Measurements from ENCODE around the gene PTPRD.

Gene PTPRD

DNA sequence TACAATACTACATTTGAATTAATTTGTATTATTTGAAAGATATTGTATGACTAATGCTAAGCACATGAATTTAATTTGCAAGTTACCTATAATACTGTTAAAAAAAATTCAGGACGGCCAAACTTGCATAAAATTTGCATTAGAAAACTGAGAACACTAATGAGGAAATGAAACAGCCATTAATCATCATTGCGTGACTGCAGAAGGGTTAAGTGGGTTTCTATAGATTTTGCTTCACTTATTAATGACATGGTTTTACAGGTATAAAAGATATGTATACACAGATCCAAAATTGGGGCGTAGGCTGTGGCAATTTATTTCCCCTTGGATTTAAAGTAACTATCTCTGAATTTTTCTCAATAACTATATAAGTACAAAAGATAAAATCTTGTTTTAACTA is 882.6 kb downstream of the PTPRD start:
- DNase-seq: no peak

DNA sequence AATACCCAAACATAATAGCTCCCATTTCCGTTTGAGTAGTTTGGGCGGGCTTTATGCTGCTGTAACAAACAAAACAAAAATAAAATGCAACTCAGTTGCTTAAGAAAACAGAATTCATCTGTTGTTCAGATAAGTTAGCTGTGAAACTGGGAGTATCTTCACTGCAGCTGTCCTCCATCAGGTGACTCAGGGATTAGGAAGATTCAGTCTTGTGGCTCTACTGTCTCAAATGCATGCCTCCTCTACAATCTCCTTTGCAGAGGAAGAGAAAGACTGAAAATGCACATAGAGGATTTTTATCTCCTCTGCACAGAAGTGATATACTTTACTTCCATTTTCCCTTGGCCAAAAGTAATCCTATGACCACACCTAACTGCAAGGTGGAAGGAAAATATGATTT is 883.7 kb downstream of the PTPRD start:
- no peak for DNase-seq

DNA sequence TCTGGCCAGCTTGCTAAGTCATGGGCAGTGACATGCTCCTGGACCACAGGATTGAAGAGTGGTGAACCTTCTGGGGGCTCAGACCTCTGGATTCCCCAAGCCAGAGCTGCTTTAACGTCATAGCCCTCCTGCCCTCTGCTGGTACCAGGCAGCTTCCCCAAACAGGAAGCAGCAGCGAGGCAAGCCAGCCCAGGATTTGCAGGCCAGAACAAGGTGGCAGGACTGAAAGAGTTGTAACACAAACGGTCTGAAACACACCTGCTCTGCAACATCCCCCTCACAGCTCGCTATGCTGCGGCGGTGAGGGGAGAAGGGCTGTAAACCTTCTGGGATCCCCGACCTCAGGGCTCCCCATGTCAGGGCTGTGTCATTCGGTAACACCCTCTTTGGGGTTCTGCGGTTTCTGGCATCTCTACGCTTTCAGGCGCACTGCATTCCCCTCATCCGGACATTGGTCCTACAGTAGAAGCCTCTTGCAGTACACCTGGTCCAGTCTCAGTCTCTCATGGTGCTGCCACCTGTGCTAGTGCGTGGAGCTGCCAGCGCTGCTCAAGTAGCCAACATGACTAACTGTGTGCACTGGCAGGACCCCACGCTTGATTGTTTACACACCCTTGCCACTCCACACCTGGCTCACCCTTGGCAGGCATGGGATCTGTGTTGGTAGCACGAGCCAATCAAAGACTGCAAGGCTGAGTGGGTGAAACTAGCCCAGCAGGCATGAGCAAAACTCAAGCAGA is 893.3 kb downstream of the PTPRD start:
- no peak for DNase-seq

DNA sequence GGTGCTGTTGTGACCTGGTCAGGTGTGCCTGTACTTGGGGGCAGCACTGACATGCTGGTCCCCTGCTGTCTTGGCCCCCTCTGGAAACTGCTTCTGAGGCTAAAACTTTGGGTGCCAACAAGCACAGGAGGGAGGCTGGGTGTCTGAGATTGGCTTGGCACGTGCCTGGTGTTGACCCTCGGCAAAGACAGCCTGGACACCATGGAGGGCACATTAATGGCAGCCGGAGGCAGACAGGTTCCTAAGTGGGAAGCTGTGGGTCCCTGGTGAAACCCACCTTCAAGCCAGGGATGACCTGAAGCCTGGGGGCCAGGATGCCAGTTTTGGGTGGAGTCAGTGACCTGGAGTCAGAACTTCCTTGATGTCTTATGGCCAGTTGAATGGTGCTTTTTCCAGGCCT is 894.1 kb downstream of the PTPRD start:
- DNase-seq: no peak

DNA sequence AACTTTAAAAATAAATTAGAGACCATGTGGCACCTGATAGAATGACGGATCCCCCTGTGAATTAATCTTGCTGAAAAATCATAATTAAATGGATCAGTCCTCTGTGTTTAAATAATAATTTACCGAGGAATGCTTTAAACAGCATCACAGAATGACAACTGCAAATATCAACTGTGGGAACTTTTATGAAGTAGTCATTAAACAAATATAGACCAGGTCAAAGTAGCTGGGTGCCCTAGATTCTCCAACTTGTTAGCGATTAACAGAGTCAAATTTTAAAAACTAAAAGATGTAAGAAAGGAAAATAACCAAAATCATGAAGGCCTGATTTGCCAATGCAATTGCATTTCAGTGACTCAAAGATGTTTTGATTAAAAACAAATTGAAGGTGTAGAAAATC is 933.4 kb downstream of the PTPRD start:
- DNase-seq: no peak

DNA sequence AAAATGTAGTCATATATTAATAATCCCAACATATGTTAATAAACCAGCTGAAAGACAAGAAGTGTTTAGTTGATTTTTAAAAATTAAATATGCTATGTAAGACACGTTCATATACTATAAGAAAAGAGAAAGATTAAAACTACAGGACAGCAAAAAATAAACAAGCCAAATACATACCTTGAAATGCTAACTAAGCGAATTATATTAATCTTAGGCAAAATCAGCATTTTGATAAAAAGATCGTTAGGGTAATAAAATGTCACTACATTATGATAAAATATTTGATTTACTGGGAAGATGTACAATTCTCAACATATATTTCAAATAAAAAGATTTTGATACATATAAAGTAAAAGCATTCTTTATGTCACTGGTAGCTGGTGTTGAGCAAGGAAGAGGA is 938.3 kb downstream of the PTPRD start:
- DNase-seq: no peak

DNA sequence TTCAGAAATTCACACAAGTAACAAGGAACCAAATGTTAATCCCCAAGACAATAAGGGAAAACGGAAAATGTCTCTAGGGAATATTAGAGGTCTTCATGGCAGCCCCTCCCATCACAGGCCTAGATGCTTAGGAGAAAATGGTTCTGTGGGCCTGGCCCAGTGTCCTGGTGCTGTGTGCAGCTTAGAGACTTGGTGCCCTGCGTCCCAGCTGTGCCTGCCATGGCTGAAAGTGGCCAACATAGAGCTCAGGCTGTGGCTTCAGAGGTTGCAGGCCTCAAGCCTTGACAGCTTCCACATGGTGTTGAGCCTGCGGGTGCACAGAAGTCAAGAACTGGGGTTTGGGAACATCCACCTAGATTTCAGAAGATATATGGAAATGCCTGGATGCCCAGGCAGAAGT is 942.3 kb downstream of the PTPRD start:
- DNase-seq: no peak

DNA sequence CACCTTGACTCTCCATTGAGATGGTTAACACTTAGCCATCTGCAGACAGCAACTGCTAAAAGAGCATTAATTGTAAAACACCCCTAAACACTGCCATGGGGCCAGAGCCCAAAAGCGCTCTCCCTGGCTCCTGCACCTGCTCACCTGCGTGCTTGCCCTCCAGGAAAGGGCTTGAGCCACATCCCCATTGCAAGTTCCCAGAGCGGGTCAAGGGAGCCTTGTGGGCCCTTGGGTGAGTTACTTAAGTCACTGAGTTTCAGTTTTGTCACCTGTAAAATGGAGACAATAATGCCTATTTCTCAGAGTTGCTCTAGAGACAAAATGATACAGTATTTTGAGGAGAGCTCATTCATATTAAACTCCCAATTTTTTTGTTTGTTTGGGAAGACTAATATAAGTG is 967.8 kb downstream of the PTPRD start:
- no peak for DNase-seq

DNA sequence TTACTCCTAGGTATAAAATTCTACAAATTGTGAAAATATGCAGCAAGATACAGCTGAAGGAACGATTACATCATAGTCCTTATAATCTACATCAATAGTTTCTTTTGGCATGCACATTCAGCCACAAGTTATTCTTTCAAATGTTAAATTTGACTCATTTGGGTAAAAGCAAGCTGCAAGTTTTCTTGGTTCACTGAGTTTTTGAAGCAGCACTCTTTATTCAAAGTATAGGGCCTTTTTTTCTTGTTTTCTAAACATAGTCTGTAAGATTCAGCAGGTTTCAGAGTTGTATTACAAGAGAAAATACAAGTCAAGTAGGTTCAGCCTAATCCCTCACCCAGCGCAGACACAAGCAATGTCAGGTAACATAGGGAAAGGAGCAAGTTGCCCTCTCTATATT is 981.5 kb downstream of the PTPRD start:
- no peak for DNase-seq

DNA sequence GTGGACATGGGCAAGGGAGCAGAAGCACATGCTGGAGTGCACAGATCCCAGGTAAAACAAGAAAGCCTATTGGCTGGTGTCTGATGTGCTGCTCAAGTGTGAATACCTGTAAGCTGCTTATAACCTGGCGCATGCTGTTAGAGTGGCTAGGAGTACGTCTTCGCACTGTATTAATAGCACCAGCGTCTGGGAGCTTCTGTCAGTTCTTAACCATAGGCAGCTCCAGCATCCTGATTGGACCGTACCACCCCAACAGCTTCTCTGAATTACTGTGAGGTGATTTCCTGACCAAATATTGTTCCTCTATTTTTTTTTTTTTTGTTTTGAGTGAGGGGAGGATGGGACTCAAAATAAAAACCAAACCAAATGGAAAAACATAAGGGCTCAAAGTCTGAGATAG is 987.6 kb downstream of the PTPRD start:
- no peak for DNase-seq

DNA sequence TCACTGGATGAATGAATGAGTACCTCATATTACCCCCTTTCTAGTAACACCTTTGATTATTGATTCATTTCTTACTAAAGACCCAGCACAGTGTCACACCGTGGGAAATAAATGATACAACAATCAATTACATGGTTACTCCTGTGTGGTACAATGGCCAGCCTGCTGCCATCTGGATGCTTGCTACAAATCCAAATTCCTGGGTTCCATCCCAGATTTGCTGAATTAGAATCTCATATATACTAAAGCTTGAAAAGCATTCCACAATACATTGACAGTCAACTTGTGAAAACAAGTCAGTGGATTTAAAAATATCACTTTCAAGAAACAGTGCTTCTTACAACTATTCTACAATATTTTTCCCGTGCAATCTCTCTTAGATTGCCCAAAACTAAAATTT is 989.3 kb downstream of the PTPRD start:
- no peak for DNase-seq

DNA sequence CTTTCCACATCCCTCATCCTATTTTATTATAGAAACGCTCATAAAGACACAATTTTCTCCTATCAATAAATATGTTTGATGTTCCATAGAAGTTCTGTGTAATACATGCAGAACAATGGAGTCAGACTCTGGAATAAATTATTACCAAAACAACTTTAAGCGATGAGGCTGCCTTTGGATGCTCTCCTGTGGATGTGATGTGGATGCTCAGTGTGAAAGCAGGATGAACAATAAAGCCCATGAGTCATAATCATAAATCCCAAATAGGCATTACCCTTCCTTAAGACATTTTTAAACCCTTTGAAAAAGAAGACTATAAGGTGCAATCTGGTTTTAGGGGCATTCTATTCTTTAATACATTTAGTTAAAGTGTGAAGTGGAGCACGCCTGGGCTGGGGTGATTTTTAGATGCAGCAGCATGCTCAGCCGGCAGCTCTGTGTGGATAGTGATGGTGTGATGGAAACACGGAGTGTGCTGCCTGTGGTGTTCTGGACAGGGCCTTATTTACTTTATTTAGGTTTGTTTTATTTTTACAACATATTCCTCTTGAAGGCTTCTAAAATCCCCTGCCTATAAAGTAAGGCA is 991.4 kb downstream of the PTPRD start:
- DNase-seq: no peak

DNA sequence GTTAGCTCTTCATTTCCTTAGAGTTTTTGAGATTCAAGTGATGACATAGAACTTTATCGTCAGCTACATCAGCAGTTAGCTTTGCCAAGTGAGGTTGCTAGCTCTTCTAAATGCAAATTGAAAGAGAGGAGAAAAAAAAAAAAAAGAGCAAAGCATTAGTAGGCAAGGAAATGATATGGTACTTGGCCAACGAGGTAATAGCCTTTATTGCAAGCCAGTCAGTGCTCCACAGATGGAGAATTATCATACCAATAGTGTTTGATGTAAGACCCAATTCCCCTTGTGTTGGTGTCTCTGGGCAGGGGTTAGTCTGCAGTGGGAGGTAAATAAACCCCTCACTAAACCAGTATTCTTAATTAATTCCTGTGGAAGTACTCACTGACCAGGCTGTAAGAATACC is 992.1 kb downstream of the PTPRD start:
- DNase-seq: no peak

DNA sequence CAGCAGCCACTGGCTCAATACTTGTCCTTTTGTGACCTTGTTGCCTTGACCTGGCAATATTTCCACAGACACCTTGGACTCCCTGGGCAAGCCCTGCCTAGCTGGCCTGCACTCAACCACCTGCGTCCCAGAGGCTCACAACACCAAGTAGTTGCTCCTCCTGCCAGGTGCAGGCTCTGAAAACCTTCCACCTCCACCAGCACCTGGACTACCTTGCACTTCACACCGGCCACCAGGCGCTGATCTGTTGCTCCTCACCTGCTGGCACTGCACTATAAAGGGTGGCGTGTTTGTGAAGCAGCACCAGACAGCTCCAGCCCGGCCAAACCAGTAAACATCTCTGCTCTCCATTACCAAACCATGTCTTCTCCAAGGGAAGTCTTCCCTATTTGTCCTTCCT is 997.7 kb downstream of the PTPRD start:
- no peak for DNase-seq

DNA sequence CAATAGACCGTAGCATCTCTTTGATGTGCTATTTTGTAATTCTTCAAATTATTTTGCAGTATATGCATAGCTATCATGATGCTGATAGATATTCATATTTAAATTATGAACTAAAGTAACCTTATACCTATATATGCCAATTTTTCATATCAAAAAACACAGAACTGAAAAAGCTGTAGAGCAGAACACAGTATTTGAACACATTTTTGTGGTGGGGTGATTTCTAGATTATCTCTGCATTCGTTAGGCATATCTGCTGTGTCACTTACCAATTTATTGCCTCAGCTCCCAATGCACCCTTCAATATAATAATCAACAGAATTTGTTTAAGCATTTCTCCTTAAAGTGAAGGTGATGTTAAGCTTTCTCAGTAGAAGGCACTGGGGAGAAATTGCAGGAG is 998.2 kb downstream of the PTPRD start:
- DNase-seq: no peak

DNA sequence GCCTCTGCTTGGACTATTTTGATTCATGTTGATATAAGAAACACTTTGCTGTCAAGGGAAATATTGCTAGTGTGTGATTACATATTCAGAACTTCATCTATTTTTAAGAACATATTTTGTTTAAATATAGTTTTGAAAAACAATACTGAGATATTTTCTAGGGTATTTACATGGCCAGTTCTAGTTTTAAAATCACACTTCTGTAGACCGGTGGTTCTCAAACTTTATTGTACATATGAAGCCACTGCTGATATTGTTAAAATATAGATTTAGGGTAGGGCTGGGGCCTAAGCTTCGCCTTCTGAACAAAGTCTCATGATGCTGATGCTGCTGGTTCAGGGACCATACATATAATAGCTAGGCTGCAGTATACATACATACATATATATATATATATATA is 1000.0 kb downstream of the PTPRD start:
- DNase-seq: no peak

DNA sequence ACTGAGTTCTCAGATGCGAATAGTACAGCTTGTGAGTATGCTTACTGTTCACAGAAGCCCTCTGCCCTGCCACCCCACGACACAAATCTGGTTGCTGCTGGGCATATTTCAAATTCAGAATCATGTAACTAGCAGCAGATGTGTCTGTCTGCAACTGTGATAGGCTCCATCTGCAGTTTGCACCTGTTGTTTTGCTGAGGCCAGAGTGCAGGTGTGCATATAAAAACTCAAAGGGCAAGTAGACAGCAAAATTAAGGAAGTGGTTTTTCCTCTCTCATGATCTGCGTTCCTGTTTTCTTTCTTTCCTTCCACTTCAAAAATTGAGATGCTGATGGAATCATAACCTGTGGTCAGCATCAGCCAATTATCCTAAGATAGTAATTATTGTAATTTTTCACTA is 1000.5 kb downstream of the PTPRD start:
- DNase-seq: no peak

DNA sequence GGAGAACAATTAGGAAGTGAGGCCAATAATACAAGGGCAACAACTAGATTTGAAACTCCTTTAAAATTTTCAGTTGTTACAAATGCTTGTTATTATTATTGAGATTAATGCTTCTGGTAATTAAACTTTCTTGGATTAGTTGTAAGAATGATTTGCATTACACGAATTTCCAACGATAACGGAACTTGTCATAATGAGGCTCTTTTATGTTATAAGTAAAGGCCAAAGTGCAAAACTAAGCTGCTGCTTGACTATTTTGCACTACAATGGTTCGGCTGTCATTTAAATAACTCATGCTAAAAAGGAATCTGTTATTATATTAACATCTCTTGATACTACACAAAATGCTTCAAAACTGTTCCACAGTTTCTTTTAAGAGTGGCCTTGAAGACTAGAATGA is 1007.1 kb downstream of the PTPRD start:
- no peak for DNase-seq

DNA sequence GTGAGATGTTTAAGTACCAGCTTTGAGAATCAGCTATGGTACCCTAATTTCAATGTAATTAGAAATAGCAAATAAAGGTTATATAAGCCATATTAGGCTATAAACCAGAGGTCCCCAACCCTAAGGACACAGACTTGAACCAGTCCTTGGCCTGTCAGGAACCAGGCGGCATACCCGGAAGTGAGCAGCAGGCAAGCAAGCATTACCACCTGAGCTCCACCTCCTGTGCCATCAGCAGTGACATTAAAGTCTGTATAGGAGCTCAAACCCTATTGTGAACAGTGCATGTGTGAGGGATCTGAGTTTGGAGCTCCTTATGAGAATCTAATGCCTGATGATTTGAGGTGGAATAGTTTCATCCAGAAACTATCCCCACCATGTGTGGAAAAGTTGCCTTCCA is 1009.5 kb downstream of the PTPRD start:
- DNase-seq: no peak

DNA sequence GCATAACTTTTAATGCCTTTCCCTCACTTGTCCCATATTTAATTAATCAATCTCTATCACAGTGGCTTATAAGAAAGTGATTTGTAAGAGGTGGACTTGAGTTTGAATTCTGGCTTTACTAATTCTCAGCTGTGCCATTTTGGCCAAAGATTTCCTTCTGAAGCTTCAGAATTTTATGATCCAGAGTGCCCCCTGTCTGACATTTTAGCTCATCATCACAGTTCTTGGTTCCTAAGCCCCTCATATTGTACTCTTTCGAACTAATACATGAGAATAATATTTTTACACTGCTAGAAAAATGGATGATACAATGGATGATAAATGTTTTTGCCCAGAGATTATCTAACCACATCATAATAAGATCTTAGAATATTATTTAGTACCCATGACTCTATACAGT is 1014.1 kb downstream of the PTPRD start:
- DNase-seq: no peak

DNA sequence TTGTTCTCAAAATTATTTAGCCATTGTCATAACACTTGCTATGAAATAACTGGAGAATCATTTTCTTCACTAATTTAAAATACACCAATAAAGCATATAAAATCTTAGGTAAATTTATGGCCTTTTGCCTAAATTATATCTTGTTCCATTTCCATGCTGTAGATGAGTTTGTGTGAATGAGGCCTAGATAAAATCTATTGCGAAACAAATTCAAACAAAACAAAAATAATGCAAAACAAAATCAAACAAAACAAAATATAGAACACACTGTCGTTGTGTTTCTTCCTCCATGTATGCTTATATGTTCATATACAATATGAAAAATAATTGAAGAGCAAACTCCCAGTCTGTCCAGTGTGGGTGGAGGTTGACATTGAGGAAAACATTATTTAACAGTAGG is 1020.7 kb downstream of the PTPRD start:
- DNase-seq: no peak

DNA sequence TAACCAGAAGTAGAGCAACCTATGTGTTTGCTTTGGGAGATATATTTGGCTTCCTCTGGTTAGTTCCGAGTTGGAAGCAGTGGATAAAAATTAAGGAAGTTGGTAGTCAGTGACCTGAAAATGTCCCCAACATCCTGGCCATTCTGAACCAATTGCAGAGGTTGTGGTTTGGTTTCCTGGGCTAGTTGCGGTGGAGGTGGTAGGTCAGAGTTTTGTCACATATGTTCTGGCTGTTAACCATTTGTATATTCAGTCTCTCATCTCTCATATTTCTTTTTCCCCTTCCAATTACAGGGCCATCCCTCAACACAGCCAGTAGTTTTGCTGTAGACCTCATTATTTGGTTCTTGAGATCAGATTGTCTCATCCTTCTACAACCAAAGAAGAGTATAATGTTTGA is 1026.9 kb downstream of the PTPRD start:
- no peak for DNase-seq

DNA sequence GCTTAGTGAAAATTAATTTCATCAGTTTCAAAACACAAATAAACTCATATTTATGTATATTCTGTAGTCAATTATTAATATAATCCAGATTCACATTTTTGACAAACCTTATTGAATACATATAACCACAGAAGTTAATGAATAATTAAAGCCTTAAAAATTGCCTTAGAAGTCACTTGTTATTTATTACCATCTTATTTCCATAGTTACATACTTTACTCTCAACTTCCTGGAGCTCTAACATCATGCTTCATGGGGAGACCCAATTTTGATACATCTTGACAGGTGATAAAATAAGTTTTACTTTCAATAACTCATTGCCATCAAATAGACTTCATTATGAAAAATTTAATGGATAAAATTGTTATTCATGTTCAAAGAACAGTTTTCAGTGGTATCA is 1038.7 kb downstream of the PTPRD start:
- DNase-seq: no peak

DNA sequence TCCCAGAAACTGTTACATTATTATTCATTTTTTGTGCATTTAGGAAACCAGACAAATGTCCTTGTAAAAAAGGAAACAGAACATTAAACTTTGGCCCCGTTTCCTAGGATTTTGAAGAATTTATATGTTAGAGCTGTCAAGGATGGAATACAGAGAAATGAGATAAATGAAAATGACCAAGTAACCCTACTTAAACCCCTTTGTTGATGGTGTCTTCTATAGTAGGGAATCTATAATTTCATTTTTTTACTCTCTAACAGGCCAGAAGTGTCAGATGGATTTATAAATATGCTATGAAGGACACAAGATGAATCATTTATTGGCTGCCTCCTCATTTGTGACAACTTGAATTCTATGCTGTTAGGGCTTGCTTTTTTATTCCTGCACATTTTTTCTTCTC is 1047.1 kb downstream of the PTPRD start:
- DNase-seq: no peak

DNA sequence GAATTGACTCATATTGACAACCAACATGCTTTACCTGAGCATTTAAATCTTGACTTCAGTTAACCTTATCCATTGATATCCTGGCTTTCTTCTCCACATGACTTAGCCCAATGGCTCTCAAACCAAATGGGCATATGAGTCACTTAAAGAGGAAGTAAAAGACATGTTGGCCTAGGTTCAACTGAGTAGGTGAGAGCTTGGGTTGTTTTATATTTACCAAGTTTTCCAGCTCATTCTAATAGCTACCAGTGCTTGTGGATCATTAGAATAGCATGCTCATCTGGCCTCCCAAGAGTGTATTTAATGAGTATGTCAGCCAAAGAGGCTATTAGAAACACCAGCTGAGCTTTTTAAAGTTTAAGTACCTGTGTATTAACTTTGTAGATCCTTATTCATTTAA is 1049.0 kb downstream of the PTPRD start:
- no peak for DNase-seq

Measured in EL (cell line).